GM19035 (cell line): ENCODE data around the gene EP400.

Experiments used
- ATAC-seq: cut with Tn5 transposase; IDR thresholded peaks from one replicate; pipeline ENCODE4 v1.9.1; 2021; ENCODE audit not compliant: unreplicated experiment

EP400 gene

DNA sequence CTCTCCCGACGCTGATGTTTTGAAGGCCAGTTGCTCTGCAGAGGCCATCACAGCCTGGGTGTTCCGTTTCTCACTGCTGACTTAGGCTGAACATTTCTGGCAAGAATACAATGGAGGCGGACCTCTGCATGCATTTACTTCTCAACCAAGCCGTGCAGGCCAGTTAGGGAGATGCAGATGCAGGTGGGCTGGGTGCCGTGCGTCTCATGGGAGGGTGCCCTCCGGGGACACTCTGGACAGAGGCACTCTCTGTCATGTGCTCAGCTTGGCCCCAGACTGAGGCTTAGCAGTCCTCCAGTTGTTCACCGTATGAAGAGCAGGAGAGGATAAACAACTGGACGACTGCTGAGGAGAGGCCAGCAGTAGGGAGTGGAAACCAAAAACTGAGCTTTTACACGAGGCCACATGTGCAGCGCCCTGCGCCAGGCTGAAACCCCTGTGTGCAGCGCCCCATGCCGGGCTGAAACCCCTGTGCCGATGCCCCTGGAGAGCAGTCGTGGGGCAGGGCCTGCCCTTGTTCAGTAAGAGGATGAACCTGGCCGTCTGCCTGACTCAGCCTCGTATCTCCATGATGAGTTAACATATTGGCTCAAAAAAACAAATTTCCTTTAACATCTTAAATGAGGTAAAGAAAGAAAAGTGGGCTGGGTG lies 162.0 kb downstream of the EP400 start:
- no peak for ATAC-seq

DNA sequence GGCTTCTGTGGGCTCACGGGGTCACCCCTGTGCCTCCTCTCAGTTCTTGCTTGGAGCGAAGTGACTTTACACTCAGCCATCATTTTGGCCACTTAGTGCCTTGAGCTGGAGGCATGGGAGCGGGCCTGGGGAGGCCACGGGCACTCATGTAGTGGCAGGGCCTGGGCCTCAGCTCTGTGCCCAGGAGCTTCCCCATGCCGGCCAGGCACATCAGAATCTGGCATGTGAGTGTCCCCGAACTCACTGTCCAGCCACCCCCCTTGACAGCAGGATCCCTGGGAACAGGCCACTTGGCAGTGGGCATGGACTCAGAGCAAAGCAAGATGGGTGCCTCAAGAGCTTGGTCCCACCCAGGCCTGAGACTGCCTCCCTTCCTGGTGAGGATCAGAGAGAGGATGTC lies 164.9 kb downstream of the EP400 start:
- ATAC-seq = no peak

DNA sequence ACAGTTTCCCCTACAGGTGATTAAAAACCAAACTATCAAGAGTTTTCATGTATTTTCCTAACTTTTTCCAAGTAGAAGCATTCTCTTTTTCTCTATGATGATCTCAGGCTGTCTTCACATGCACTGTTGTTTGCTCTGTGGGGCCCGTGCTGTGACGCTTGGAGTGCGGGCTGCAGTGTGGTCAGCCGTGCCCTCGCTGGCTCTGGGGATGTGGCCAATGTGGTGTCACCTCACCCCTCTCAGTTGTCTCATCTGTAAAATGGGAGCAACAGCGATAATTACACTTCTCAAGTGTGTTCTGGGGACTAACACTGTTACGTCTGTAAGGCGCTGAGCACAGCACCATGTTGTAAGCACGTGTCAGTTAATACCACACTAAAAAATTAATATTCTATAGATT lies 165.8 kb downstream of the EP400 start:
- no peak for ATAC-seq

DNA sequence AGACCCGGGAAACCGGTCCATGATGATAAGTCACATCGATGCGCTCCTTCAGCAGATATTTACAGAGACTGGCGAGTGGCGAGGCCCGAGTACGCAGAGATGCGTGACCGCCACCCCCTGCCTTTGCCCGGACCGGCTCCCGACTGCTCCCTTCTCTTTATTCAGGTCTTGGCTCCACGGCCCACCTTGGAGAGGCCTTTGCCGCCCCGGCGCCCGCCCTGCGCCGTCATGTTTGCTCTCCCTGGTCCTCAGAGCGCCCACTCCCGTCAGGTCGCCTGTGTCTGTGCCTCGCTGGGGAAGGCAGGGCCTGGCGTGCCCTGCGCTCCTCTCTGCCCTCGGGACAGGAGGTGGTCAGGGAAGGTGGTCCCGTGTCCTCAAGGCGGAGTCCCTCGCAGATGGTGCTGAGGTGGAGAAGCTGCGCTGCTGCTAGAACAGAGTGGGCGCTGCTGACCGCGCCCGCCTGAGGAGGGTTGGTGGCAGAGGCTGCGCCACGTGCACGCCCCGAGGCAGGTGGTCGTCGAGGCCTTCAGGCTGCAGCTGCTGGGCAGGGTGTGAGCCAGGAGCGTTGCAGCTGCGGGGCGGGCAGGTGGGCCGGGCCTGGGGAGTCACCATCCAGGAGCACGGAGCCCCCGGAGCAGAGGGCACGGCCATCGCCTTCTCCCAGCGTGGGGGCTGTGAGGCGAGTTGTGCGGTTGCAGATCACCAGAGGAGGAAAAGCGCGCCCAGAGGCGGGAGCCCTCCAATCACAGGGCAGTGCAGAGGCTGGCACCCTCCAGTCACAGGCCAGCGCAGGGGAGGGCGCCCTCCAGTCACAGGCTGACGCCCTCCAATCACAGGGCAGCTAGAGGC lies 167.2 kb downstream of the EP400 start:
- ATAC-seq = no peak

DNA sequence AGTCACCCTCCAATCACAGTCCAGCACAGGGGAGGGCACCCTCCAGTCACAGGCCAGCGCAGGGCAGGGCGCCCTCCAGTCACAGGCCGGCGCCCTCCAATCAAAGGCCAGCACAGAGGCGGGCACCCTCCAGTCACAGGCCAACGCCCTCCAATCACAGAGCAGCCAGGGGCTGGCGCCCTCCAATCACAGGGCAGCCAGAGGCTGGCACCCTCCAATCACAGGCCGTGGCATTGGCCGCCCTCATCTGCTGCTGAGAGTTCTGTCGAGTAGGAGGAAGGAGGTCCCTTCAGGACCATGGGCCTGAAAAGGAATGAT lies 167.8 kb downstream of the EP400 start:
- ATAC-seq = no peak

DNA sequence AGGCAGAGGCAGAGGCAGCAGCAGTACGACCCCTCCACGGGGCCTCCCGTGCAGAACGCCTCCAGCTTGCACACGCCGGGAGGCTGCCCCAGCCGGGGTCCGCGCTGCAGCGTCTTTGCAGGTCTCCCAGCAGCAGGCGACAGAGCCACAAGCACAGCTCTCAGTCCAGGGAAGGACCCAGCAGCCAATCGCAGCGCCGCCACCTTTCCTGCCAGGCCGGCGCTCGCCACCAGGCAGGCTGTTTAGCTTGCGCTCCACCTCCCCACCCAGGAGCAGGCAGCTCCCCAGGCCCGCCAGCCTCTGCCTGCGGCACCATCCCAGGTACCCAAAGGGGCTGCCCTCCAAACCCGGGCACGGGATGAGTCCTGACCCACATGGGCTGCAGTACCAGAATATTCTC lies 169.1 kb downstream of the EP400 start:
- no peak for ATAC-seq

DNA sequence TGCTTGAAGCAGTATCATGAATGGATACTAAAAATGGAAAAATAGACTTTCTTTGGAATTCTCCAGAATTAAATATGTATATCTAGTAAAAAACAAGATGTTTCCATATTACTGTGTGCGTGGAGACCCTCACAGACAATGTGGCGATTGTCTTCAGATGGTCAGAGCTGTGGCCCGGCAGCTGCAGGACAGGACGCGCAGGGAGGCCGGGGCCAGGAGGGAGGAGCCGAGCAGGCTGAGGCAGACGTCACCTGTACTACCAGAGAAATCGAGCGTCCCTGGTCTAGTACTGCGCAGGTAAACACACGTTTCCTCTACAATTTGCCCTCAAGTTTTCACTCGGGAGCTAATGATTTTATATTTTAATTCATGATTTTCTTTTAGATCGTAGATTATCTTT lies 171.5 kb downstream of the EP400 start:
- no peak for ATAC-seq

DNA sequence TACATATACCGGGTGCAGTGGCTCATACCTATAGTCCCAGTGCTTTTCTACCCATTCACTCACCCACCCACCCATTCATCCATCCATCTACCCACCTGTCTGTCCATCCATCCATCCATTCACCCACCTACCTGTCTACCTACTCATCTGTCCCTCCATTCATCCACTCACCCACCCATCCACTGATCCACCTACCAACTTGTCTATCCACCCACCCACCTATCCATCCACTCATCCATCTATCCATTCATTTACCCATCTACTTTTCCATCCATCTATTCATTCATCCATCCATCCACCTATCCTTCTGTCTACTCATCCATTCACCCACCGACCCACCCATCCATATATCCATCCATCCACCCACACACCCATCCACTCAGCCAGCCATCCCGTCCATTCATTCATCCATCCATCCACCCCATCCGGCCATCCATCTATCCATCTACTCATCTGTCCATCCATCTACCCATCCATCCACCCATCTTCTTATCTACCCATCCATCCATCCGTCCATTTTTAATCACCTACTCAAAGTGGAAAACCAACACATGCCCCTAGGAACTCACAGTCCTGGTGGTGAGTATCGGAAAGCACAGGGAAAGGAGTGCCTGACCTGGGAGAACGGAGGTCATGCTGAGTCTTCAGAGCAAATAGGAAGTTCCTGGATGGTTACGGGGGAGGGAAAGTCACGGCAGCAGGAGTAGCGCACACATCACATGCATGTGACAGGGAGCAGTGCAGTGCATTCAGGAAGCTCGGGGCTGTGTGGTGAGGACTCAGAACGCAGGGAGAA lies 174.4 kb downstream of the EP400 start:
- no peak for ATAC-seq

DNA sequence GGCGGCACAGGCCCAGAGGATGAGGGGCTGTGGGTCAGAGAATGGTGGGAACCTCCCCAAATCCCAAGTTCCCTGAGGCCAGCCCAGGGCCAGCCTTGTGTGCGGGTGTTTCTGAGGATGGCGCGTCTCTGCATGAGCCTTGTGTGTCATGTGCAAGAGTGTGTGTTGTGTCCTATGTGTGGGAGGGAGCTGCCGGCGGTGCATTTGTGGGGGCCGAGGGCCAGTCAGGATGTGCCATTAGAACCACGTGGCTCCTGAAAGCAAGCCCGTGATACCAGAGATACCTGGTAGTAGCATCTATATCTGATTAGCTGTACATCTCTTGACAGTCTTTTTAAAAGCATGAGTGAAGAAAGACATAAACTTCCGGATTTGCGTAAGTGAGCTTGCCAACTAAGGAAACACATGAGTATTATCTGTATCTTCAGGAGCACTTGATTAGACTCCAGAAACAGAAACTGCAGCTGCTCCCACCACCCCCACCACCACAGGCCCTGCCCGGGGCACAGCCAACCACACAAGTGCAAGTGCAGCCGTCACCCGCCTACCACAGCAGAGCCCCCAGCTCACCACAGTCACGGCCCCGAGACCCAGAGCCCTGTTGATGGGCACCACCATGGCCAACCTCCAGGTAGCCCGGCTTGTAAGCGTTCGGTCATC lies 175.2 kb downstream of the EP400 start:
- ATAC-seq = no peak

DNA sequence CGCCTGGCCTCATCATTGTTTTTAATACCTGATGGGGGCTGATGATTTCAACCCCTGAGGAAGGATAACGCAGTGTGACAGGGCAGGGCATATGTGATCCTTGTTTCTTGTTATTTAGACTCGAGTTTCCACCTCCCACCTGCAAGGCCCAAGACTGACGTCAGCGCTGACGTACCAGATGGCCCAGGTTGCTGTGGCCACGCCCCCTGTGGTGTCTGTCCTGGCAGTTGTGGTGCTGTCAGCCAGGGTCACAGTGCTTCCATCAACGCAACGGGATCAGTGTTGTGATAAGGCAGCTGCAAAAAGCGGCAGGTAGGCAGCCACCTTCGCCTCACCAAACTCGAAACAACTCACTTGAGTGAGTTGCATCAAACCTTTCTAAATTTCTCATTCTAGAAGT lies 176.0 kb downstream of the EP400 start:
- ATAC-seq = no peak

DNA sequence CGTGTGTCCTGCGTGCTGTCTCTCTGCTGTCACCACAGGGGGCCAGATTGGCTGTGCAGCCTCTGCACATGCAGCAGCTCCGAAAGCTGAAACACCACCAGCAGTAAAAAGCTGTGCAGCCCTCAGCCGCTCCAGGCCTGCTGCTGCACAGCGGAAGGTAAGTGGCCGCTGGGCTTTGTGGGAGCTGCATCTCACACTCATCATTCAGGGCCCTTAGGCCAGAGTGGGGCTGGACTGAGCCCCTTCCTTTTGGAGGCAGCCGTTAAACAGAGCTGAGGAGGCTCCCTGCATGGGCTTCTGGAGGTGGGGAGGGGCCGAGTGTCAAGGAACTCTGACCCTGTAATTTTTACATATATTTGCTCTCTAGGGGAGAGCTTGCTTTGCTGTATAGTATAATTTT lies 177.3 kb downstream of the EP400 start:
- ATAC-seq = no peak

DNA sequence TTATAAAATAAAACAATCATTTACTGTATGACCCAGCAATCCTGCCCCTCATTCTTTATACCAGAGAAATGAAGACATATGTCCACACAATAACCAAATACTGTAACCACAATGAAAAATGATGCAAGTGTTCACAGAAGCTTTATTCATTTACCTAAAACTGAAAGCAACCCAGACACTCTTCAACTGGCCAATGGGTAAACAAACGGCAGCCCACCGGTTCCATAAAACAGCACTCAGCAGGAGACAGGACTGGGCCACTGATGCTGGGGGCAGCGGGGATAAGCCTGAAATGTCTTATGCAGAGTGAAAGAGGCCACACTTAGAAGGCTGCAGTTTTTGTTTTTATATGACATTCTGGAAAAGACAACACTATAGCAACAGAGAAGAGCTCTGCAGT lies 179.3 kb downstream of the EP400 start:
- no peak for ATAC-seq

DNA sequence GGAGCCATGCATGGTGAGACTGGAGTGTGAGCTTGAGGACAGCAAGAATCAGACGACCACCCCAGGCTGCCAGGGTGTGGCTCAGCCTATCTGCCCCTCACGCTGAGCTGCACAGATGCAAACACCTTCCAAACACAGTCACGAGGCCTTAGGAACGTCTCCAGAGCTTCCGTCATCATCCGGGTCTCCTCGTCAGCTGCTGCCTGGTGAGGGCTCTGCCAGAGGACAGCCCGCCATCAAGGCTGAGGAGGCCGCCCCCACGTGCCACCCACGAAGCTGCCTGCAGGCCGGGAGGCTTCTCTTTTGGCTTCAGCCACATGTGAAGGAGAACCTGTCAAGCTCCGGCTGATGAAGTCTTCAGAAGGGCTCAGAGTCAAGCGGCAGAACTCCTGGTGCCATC lies 180.9 kb downstream of the EP400 start:
- ATAC-seq = no peak
